Activated CD4-positive, alpha-beta T cell treated with anti-CD3 and anti-CD28 coated beads for 48 hours (primary cell): ENCODE results near the gene DAZL.
A peak's percentile ranks its signal among the peaks of the same experiment; 100 is the strongest.
"Not testable (repeated sequence)": the region's sequence is repeated elsewhere in the genome, so short reads cannot be mapped to it uniquely, and the experiment has no call there.

Experiments
- DNase-seq: peaks from one replicate; pipeline ENCODE4 v3.0.0-alpha.2; 2020

The DAZL gene, protein sequence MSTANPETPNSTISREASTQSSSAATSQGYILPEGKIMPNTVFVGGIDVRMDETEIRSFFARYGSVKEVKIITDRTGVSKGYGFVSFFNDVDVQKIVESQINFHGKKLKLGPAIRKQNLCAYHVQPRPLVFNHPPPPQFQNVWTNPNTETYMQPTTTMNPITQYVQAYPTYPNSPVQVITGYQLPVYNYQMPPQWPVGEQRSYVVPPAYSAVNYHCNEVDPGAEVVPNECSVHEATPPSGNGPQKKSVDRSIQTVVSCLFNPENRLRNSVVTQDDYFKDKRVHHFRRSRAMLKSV

DNA sequence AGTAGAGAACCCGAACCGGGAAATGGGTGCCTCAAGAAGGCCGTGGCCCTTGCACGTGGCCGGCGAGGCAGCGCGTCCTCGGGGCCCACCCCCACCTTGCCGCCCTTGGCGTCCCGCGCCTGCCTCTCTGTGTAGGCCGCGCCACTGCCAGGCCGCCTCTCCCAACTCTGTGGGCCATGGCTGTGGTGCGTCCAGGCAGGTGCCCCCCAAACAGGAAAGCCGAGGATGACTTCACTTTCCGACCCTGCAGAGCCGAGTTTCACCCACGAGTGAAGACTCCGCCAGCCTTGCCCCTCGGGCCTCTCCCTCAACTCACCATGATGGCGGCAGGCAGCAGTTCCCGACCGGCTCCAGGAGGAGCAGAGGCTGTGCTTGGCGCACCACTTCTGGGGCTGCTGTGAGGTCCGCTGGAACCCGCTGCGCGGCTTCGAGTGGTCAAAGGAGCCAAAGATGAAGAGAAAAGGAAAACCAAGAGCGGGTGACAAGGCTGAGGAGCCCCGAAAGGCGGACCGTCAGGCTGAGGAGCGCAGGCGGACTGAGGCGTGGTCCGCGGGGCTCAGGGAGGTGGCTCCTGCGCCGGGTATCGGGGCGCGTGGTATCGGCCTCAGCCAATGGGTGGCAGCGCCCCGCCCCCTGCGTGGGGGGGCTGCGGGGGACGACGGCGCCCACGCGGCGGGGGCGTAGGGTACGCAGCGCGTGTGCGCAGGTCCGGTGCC lies at the start of gene DAZL:
DAZL (minus strand) TSS at position 537 of the 716 bp plus-strand sequence; CDS start at position 319, 218 bp downstream.
- DNase-seq, result no peak

DNA sequence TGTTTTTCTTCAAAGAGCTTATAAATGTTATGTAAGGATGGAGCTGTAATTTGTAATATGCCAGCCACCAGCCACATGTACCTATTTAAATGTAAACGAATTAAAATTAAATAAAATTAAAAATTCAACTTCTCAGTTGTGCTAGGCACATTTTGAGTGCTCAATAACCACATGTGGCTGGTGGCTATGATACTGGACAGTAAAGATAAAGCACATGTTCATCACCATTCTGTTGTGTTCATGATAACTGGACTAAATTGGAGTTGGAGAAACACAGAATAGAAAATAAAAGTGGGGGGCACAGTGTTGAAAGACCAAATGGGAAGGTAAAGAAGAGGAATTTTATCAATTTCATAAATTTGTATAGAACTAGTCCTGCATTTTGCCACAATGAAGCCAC lies 49.8 kb upstream of the DAZL start:
- DNase-seq, result no peak

DNA sequence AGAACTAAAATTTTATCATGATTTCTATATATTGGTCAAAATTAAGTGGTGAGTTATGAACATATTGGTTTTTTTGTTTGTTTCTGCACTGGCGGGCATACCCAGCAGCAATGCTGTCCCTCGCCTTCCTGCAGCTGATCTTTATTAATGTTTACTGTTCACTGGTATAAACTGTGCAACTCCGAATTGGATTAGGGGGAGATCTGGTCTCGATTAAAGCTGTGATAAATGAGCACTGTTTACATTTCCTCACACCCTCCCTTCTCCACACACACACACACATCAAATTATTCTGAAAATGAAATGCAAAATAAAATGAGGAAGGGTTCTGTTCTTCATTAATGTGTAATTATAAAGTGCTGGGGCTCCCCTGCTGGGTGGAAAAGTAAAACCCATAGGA lies 48.5 kb upstream of the DAZL start:
- DNase-seq, result no peak

DNA sequence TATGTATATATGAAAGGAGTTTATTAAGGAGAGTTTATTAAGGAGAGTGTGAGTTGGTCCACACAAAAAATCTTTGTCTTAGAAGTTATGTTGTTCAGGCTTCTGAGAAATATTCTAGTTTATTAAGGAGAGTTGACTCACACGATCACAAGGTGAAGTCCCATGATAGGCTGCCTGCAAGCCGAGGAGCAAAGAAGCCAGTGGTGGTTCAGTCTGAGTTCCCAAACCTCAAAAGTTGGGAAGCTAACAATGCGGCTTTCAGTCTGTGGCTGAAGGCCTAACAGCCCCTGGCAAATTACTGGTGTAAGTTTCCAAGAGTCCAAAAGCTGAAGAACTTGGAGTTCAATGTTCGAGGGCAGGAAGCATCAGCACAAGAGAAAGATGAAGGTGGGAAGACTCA lies 42.4 kb upstream of the DAZL start:
- no peak for DNase-seq

DNA sequence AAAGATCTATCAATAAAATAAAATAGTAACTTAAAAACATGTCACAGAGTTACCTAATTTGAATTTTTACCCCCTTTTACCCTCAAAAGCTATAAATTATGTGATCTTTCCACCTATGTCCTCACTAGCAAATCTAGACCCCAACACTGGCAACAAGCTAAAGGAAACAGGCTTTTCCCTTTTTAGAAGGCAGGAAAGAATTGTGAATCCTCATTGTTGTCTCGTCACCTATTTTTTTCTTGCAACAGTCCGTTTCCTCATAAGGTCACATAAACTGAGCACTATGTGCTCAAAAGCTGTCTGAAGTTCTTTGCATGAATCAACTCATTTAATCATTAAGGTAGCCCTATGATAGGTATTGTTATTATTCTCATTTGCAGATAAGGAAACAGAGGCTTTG lies 34.6 kb upstream of the DAZL start:
- DNase-seq, result no peak

DNA sequence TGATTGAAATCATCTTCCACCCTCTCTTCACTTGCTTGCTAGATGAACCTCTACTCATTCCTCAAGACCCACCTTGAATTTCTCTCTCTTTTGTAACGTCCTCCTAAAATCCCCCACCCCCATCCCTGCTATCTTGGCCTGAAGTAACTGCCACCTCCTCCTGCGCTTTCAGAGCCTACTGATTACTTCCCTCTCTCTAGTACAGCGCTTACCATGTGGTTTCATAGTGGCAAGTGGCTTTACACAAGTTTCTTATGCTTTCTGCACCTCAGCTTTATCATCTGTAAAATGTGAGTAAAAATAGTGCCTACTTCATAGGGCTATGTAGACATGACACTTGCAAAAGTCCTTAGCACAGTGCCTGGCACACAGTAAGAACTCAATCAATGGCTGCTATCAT lies 28.7 kb upstream of the DAZL start:
- no peak for DNase-seq

DNA sequence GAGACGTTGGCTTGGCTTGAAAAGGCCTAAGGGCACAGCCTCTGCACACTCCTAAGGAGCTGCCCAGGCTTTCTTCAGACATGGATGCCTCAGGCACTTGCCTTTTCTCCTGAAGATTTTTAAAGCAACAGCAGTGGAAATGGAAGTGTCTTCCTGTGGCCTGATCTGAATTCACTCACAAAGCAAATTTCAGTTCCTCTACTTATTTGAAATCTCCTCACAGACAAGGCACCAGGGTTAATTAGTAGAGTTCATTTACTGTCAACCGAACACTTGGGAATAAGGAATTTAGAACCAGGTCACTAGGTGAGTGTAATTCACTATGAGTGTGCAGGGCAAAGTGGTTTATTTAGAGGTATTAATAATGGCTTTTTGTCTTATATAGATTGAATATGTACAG lies 27.2 kb upstream of the DAZL start:
- DNase-seq, result no peak

DNA sequence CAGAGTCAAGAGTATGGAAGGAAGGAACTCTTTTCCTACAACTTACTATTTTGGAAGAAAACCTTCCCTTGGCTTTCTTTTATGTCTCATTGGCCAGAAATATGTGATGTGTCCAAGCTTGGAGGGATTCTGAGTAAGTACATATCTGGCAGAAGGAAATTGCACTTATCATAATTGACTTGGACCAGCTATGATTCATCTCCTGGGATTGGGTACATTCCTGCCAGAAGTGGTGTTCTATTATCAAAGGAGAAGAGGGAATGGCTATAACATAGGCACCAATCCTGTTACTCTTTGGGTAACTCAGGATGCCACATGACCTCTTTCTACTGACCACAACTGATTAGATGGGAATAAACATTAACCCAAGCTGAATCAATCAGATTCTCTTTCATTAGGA lies 13.5 kb upstream of the DAZL start:
- no peak for DNase-seq

DNA sequence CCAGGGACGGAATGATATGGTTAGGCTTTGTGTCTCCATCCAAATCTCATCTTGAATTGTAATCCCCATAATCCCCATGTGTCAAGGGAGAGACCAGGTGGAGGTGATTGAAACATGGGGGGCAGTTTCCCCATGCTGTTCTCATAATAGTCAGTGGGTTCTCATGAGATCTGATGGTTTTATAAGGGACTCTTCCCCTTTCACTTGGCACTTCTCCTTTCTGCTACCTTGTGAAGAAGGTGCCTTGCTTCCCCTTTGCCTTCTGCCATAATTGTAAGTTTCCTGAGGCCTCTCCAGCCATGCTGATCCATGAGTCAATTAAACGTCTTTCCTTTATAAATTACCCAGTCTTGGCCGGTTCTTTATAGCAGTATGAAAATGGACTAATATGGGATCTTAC lies 11.9 kb upstream of the DAZL start:
- DNase-seq, result not testable (repeated sequence)

DNA sequence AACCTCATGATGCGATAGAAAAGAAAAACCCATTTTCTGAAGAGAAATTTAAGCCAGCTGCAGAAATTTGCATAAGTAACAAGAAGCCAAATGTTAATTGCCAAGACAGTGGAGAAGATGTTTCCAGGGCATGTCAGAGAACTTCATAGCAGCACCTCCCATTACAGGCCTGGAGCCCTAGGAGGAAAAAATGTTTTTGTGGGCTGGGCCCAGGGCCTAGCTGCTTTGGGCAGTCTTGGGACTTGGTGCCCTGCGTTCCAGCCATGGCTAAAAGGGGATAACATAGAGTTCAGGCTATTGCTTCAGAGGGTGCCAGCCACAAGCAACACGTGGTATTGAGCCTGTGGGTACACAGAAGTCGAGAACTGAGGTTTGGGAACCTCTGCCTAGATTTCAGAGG lies 10.9 kb upstream of the DAZL start:
- DNase-seq, result no peak

DNA sequence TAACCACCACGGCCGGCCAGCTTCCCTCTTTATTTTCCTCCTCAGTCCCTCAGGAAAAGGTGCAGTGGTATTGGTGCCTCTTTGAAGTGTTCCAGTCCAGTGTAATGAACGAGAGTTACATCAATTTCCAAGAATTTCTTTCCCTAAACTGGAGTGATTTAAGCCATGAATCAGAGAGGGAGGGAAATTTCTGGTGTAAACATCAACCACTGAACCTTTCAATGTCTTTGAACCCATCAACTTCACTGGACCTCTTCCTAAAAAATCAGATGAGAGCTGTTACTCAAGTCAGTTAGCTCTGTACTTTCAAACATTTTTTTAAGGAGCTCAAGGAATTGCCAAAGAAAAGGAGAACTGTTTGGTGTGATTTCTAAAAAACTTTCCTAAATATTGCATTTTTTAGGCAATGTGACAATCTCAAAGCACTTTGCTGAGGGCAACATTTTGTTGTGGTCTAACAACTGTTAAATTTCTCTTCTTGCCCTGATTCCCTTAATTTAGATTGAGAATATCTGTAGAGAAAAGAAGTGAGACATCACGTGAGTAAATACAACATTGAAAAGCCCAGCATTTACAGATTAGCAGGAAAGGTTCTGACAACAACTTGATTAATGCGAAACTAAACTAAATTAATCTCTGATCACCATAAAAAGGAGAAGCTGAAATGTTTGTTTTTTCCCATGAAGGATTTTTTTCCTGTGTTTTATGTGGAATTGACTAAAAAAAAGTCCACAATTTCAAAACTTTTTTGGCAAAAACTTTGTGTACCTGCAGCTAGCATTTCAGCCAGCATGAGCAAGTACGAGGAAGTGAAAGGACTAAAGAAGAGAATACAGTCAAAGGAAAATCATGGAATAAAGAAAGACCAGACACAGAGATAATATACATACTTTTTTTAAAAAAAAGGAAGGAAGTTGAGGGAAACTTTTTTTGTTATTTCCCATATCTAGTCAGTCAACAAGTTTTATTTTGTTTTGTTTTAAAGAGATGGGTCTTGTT lies 9.1 kb upstream of the DAZL start:
- no peak for DNase-seq

DNA sequence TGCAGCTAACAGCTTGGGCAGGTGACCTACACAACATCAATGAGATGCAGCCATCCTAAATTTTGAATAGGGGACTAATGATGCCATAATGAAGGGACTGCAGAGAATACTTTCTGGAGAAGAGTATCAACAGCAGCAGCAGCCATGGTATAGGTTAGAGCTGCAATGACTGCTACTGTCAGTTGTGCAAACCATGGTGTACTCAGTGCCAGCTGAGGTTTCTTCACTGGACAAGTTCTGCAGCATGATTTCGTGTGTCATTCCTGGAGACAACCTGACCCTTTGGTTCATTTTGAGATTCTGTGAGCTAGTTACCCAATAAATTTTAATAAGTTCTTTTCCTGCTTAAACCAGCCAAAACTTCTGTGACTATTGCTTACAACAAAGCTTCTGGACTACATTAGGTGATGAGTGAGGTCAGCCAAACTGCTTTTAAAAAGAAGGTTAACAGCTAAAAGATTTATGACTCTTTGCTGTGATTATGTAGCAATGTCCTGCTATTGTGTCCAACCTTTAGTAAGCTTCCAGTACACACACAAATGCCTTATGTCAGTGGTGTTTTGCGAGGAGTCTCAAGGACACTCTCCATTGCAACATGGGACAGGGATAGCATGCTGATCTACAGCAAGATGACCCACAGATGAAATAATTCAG lies 4.8 kb upstream of the DAZL start:
- no peak for DNase-seq

DNA sequence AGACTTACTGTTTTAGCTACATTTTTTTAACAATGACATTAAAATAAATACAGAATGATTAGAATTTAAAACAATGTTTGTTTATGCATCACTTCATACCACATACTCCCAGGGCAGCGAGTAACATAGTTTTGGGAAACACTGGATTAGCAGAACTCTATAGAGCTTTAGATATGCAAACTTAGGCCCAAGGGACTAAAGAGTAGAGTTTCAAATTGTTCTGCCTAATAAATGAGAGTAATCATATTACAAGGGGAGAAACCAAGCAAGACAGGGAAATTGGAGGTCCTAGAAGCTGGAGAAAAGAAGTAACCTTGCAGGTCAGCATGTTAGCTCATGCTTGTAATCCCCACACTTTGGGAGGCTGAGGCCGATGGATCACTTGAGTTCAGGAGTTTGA lies 3.6 kb upstream of the DAZL start:
- DNase-seq, result no peak

DNA sequence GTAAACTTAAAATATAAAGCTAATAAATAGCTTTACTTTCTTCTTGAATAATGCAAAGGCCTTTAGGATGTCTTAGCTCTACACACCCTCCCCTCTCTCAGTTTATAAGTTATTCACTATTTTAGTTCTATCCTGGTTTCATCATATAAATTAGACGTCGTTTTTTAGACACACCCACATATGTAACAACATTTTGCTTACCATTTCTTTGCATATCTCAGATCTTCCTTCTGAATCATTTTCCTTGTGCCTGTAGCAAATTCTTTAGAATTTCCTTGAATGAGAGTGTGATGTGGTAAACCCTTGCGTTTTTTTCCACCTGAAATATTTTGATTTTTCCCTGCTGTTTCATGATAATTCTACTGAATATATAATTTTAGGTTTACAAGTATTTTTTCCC lies 2.5 kb upstream of the DAZL start:
- no peak for DNase-seq

DNA sequence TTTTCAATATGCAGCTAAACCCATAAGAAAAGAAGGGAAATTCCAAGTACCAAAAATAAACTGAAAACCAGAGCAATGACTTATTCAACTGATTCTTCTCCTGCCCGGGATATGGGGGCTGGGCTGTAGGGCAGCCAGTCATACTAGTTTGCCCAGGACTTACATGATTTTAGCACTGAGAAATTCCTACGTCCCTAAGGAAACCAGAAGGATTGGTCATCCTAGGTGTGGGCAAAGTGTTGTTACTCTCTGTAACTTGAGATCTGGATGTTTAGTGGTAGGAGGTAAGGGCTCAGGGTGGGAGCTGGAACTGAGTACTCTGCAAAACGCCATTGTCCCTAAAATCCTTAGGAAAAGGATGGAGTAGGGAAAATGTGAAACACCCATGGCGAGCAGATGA lies 1.2 kb upstream of the DAZL start:
- DNase-seq, result no peak

DNA sequence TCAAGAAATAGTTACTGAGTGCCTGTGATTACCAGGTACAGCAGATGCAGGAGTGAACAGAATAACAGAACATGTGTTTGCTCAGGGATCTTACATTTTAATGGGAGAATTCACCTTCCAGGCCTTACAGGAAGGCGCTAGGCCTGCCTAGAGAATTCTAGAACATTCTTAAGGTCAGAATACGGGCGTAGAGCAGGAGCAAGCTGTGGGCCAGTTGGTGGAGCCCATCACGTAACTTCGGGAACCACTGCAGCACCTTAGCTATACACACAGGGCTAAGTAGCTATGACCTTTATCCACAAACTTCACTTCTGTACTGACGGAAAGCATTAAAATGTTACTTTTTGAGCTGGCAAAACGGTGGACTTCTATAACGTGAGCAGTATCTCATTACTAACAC lies 743 bp upstream of the DAZL start:
- DNase-seq, result no peak

DNA sequence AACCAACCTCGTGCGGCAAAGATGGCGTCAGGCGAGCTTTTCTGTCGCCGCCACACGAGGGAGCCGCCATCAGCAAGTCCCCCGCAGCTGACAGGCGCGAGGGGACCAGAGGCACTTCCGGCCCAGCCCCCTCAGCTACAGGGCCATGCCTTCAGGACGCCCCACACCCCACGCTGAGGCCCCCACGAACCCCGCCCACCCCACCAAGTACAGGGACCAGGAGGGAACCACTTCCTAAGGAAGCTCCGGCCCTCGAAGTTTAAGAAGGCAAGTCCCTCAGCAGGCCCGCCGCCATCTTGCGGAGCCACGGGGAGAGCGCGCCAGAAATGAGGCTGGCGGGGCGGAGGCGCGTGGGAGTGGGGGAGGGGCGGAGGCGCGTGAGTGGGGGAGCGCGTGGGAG lies 790 bp downstream of the DAZL start:
- DNase-seq, result no peak

DNA sequence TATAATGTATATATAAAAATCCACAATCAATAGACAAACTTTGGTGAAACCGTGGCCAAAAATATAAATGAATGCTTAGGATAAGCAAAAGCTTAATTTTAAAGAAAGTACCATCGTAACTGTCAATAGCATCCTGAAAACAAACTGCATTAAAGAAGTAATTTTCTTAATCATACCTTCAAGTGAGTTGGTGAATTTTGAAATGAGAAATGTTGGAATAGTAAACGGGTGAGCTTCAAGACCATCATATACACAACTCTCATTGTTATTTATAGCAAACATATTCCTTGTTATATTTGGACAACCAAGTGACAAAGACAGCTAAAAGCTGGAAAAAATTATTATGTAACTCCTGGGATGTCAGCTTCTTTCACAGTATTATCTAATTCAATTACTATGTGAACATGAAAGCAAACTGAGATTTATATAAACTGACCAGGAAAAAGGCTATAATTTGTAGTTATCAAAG lies 3.7 kb downstream of the DAZL start:
- no peak for DNase-seq

DNA sequence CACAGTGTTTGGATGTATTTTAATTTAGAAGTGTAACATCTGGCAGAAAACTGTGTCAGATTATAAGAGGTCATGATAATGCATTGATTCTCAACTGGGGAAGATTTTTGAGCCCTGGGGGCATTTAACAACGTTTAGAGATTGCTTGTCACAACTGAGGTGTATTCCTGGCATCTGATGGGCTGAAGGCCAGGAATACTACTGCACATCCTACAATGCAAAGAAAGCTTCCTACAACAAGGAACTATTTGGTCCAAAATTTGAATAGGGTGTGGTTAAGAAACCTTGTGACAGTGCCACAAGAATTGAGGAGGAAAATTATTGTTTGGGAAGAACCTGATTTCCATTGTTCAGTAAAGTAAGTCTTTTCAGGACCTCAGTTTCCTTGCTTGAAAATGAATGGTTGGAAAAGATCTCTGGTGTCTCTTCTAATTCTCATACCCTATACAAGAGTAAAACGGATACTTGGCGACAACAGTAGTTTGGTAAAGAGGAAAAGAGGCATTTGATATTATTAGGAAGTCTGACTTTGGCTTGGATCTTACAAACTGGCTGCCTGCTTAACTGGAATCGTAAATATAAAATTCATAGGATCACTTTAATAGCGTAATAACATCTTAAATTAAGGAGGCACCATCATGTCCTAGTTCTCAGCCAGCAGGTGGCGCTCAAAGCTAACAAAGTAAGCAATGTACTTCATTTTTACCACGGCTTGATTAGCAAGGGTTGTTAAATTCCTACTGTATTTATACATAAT lies 4.3 kb downstream of the DAZL start:
- DNase-seq, result peak; percentile 89

DNA sequence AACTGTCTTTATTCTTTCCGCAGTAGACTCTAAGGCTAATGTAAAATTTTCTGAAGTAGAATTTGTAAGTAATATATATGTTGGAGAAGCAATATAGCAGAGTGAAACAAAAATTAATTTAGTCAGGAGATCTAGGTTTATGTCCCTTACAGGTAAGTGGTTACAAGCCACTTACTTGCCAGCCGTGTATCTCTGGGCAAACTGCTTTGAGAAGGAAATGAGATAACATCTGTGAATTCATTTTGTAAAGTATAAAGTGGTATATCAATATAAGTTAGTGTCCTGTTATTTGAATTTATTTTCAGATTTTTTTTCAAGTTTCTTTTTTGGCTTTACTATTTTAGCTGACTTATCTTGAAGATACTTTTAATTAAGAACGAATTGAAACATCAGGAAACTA lies 5.5 kb downstream of the DAZL start:
- no peak for DNase-seq

DNA sequence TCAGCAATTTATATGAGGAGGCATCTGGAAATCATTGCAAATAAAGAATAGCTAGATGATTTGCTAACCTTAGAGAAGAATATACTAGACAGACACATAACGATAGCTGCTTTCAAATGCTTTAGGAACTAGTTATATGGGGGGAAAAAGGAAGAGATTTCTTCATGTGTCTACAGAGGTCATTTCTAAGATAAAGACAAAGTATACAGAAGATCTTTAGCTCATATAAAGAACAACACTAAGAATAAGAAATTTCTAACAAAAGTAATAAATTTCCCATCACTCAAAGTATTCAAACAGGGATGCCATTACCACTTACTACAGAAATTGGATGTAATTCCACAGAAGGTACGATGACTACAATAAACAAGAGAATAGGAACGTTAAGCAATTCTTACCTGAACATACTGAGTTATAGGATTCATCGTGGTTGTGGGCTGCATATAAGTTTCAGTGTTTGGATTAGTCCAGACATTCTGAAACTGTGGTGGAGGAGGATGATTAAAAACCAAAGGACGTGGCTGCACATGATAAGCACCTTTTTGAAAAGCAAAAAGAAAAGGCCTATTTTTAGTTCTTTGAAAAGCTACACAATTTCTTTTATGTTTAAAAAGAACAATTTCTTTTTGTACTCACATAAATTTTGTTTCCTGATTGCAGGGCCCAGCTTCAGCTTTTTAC lies 8.7 kb downstream of the DAZL start:
- DNase-seq, result peak; percentile 39

DNA sequence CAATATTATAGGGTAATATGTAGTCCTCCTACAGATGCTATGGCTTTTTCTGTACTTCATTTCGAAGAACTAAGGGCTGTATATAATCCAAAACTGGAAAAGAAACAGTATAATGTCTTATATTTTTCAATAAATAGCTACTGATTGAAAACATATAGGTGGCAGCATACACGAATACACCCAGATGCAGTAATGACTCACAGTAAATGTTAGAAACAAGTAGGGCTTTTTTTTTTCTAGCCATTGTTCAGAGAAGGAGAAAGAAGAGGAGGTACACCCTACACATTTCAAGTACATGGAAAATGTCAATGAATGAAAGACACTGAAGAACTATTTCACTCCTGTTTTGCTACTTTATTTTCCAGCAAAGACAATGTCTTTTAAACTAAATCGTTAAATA lies 9.4 kb downstream of the DAZL start:
- no peak for DNase-seq
